ENCODE measurements around the gene SHBG. TPM values are rescaled to one million over a fixed set of nuclear protein-coding genes. Genes with fewer than 3 reads are reported as not detected.

SHBG gene
- polyA plus RNA-seq, 1 donor (not counting 4 experiments of a cell fraction or from before 2014, with no cell fraction given), result 0.14 TPM

DNA sequence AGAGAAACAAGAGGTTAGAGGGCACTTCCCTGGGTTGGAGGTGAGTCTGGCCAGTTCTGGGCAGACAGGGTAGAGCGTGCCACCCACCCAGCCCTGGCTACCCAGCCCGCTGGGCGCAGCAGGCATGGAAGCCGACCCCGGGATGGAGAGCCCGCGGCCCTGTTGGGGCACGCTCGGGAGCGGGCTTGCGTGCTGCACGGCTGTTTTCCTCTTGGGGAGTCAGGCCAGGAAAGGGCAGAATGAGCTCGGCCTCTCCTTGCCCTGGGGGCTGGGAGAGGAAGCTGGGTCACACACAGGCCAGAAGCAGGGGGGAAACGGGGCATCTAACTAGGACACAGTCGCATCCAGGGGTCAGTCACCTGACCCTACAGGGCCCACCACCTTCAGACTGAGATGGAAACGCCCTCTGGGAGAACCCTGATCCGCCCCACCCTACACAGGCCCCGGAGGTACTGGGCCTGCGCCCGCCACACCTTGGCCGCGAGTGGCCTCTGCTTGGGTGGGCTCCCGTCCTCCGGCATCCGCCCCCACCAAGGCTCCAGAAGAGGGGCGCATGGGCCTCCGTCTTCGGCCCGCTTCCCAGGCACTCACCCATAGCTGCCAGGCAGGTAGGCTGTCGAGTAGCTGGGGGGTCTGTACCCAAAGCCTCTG lies 41.3 kb upstream of the SHBG start:
- H4K20me1 ChIP-seq (ENCODE audit: control insufficient read depth, extremely low read depth, insufficient read depth, low read length), result no peaks in the 10 kb centered on the region
- peaks cover 37% of the 10 kb centered on the region for H3K4me1 ChIP-seq (ENCODE audit: control insufficient read depth, extremely low read depth, insufficient read depth, low read length)
- H3K27ac ChIP-seq (ENCODE audit: control insufficient read depth, insufficient read depth, low read length), result peak overlapping the region; percentile 99
- H3K79me2 ChIP-seq (ENCODE audit: control insufficient read depth, insufficient read depth, low read length), result peaks cover 45% of the 10 kb centered on the region
- dilution Hi-C loops (cut with MboI; ENCODE audit: extremely low pct_ligation_motif_present, low sequenced_read_pairs), result no loop called here
- FAIRE-seq (no peak), DNase-seq (ENCODE audit: low read depth, low spot score) (no peak)
- no peaks in the 10 kb centered on the region for H3K27me3 ChIP-seq (ENCODE audit: control insufficient read depth, extremely low read depth, insufficient read depth, low read length)
- no peaks in the 10 kb centered on the region for H3K9me1 ChIP-seq (ENCODE audit: control insufficient read depth, extremely low read depth, insufficient read depth, low read length)
- H3K36me3 ChIP-seq (ENCODE audit: control insufficient read depth in 2 of 2, extremely low read depth in 1 of 2, insufficient read depth in 2 of 2, low read length in 2 of 2), result peaks cover 28 to 43% of the 10 kb centered on the region in 2 experiments
- H3K4me3 ChIP-seq (ENCODE audit: control insufficient read depth in 2 of 3, extremely low read depth in 1 of 3, insufficient read depth in 2 of 3, low read depth in 1 of 3, low read length in 3 of 3), result peak overlapping the region; percentile 78 to 98 (median 92)
- no peak overlapping the region for H2AFZ ChIP-seq (ENCODE audit: control insufficient read depth, low read length)
- H3K9ac ChIP-seq (ENCODE audit: control insufficient read depth, extremely low read depth, insufficient read depth, low read length), result peak overlapping the region; percentile 91
- TF ChIP-seq EZH2 (IDR thresholded peaks at IDR 0.05; ENCODE audit: low read length), result no peak
- TF ChIP-seq, protein P1, sequence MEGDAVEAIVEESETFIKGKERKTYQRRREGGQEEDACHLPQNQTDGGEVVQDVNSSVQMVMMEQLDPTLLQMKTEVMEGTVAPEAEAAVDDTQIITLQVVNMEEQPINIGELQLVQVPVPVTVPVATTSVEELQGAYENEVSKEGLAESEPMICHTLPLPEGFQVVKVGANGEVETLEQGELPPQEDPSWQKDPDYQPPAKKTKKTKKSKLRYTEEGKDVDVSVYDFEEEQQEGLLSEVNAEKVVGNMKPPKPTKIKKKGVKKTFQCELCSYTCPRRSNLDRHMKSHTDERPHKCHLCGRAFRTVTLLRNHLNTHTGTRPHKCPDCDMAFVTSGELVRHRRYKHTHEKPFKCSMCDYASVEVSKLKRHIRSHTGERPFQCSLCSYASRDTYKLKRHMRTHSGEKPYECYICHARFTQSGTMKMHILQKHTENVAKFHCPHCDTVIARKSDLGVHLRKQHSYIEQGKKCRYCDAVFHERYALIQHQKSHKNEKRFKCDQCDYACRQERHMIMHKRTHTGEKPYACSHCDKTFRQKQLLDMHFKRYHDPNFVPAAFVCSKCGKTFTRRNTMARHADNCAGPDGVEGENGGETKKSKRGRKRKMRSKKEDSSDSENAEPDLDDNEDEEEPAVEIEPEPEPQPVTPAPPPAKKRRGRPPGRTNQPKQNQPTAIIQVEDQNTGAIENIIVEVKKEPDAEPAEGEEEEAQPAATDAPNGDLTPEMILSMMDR (optimal IDR thresholded peaks at IDR 0.05 in 1 of 3, IDR thresholded peaks at IDR 0.05 in 1 of 3, conservative IDR thresholded peaks at IDR 0.05 in 1 of 3; ENCODE audit: extremely low read depth in 1 of 3, insufficient read depth in 2 of 3, low read length in 3 of 3), result no peak
- peak overlapping the region; percentile 97 for H3K4me2 ChIP-seq (ENCODE audit: control insufficient read depth, extremely low read depth, insufficient read depth, low read depth, low read length)
- no peaks in the 10 kb centered on the region for H3K9me3 ChIP-seq (ENCODE audit: control insufficient read depth, low read depth, low read length)

DNA sequence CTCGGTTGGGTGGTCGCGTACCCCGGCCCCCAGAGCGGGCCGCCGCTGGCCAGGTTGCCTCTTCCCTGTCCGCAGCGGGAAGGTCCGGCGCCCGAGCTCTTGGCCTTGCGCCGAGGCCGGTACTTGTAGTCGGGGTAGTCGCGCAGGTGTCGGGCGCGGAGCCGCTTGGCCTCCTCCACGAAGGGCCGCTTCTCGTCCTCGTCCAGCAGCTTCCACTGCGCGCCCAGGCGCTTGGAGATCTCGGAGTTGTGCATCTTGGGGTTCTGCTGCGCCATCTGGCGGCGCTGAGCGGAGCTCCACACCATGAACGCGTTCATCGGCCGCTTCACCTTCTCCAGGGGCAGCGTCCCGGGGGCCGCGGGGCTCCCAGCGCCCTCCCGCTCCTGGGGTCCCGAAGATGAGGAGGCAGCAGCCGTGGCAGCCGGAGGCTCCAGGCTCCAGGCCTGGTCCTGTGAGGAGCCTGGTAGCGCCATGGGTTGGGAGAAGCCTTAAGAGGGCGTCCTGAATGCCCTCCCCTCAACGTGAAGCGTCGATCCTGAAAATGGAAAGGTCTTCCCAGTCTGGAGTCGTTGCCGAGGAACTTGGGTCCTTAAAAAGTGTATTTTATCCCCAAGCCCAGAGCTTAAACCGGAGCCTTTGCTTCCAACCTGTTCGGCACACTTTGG lies 40.6 kb upstream of the SHBG start:
- H3K4me1 ChIP-seq (ENCODE audit: control insufficient read depth, extremely low read depth, insufficient read depth, low read length), result peaks cover 35% of the 10 kb centered on the region
- DNase-seq (ENCODE audit: low read depth, low spot score) (no peak), FAIRE-seq (peak; percentile 57)
- no peaks in the 10 kb centered on the region for H4K20me1 ChIP-seq (ENCODE audit: control insufficient read depth, extremely low read depth, insufficient read depth, low read length)
- H3K27ac ChIP-seq (ENCODE audit: control insufficient read depth, insufficient read depth, low read length), result peak overlapping the region; percentile 99
- no peaks in the 10 kb centered on the region for H3K9me1 ChIP-seq (ENCODE audit: control insufficient read depth, extremely low read depth, insufficient read depth, low read length)
- peak overlapping the region; percentile 97 for H3K4me2 ChIP-seq (ENCODE audit: control insufficient read depth, extremely low read depth, insufficient read depth, low read depth, low read length)
- H3K79me2 ChIP-seq (ENCODE audit: control insufficient read depth, insufficient read depth, low read length), result peaks cover 43% of the 10 kb centered on the region
- no peak for TF ChIP-seq EZH2 (IDR thresholded peaks at IDR 0.05; ENCODE audit: low read length)
- TF ChIP-seq, protein P1 (optimal IDR thresholded peaks at IDR 0.05 in 1 of 3, IDR thresholded peaks at IDR 0.05 in 1 of 3, conservative IDR thresholded peaks at IDR 0.05 in 1 of 3; ENCODE audit: extremely low read depth in 1 of 3, insufficient read depth in 2 of 3, low read length in 3 of 3), result peak; percentile 75 to 93 (median 86)
- dilution Hi-C loops (cut with MboI; ENCODE audit: extremely low pct_ligation_motif_present, low sequenced_read_pairs), result no loop called here
- peak overlapping the region; percentile 91 for H3K9ac ChIP-seq (ENCODE audit: control insufficient read depth, extremely low read depth, insufficient read depth, low read length)
- H3K4me3 ChIP-seq (ENCODE audit: control insufficient read depth in 2 of 3, extremely low read depth in 1 of 3, insufficient read depth in 2 of 3, low read depth in 1 of 3, low read length in 3 of 3), result peak overlapping the region; percentile 78 to 98 (median 92)
- H2AFZ ChIP-seq (ENCODE audit: control insufficient read depth, low read length), result no peak overlapping the region
- no peaks in the 10 kb centered on the region for H3K27me3 ChIP-seq (ENCODE audit: control insufficient read depth, extremely low read depth, insufficient read depth, low read length)
- peaks cover 32 to 49% of the 10 kb centered on the region in 2 experiments for H3K36me3 ChIP-seq (ENCODE audit: control insufficient read depth in 2 of 2, extremely low read depth in 1 of 2, insufficient read depth in 2 of 2, low read length in 2 of 2)
- no peaks in the 10 kb centered on the region for H3K9me3 ChIP-seq (ENCODE audit: control insufficient read depth, low read depth, low read length)
